ENCODE data around the gene DNAH10.
A peak's percentile ranks its signal among the peaks of the same experiment; 100 is the strongest.

The DNAH10 gene, protein sequence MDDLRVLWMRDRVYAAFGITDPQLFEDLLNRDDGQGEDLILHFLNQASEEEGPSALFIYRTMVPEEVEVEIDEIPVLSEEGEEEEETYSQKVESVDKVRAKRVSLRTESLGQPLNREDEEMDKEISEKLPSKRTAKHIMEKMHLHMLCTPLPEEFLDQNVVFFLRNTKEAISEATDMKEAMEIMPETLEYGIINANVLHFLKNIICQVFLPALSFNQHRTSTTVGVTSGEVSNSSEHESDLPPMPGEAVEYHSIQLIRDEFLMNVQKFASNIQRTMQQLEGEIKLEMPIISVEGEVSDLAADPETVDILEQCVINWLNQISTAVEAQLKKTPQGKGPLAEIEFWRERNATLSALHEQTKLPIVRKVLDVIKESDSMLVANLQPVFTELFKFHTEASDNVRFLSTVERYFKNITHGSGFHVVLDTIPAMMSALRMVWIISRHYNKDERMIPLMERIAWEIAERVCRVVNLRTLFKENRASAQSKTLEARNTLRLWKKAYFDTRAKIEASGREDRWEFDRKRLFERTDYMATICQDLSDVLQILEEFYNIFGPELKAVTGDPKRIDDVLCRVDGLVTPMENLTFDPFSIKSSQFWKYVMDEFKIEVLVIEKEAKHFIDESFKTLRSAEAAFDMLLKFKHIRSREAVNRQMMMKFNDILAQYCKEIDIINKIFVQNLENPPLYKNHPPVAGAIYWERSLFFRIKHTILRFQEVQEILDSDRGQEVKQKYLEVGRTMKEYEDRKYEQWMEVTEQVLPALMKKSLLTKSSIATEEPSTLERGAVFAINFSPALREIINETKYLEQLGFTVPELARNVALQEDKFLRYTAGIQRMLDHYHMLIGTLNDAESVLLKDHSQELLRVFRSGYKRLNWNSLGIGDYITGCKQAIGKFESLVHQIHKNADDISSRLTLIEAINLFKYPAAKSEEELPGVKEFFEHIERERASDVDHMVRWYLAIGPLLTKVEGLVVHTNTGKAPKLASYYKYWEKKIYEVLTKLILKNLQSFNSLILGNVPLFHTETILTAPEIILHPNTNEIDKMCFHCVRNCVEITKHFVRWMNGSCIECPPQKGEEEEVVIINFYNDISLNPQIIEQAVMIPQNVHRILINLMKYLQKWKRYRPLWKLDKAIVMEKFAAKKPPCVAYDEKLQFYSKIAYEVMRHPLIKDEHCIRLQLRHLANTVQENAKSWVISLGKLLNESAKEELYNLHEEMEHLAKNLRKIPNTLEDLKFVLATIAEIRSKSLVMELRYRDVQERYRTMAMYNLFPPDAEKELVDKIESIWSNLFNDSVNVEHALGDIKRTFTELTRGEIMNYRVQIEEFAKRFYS (N-terminal part only)

DNA sequence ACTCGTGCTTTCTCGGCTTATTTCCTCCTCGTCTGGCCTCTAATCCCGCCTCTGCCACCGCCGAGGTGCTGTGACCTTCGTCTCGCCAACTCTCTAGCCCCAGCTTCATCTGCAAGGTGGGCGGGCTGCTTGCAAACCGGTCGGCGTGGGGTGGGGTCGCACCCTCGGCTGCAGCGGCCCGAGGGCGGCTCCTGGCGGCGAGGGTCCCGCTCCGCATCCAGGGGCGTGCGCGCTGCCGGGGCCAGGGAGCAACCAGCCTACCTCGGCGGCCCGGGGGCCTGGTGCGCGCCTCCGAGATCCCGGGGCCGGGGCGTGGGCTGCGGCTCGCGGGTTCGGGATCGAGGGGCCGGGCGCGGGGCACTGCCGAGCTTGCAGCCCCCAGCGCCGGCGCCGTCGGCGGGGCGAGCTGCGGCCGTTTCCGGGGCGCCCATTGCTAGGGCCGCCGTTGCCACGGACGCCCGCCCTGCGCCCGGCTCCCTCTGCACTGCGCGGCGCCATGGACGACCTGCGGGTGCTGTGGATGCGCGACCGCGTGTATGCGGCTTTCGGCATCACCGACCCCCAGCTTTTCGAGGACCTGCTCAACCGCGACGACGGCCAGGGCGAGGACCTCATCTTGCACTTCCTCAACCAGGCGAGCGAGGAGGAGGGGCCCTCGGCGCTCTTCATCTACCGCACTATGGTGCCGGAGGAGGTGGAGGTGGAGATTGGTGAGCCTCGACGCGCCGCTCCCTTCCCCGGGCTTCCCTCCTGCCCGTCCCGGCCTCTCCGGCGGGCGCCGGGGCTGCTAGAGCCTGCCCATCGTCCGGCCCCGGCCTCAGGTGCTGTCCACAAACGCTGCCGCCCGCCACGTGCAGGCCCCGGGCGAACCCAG lies at the start of gene DNAH10:
Gene DNAH10 (plus strand): TSS at position 461 of the 874 bp plus-strand sequence. CDS start 36 bp downstream, at position 497.
- DNase-seq, result peak in 1 of 3 experiments; percentile 36

DNA sequence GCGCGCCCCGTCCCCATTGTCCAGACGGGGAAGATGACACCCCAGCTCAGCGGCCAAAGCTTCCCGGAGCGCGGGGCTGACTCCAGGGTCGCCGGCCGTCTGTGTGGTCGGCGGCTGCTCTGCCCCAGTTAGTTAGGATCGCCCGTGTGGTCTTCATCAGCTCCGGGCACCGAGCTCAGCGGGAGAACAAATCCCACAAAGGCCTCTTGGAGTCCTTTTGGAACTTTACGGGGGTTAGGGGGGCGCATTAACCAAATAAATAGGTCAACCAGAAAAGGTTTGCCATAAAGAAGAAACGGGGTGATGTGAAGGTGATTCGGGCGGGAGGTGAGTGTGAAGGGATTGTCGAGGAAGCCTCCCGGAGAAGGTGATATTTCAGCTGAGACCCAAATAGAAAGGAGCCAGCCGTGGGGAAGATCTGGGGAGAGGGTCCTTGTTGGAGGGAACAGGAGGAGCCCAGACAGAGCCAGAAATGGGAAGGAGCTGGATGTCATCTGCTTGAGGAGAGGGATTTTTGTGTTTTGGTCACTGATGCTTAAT lies 49.3 kb upstream of the DNAH10 start:
- peak in 1 of 3 experiments; percentile 31 for DNase-seq

DNA sequence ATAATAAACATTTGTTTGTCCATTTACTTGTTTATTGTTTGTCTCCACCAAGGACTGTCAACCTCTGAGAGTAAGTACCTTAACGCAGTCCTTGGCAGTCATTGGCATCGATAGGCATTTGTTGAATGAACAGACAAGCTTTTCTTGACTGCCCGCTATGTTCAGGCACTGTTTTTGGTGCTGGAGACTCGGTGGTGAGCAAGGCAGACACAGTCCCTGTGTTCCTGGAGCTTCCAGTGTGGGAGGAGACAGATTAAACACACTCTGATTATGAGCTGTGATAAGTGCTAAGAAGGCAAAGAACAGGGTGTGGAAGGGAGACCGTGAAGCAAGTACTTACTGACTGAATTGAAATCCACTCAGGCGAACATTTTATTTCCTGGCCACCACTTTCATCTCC lies 48.7 kb upstream of the DNAH10 start:
- peak in 1 of 3 experiments; percentile 40 for DNase-seq

DNA sequence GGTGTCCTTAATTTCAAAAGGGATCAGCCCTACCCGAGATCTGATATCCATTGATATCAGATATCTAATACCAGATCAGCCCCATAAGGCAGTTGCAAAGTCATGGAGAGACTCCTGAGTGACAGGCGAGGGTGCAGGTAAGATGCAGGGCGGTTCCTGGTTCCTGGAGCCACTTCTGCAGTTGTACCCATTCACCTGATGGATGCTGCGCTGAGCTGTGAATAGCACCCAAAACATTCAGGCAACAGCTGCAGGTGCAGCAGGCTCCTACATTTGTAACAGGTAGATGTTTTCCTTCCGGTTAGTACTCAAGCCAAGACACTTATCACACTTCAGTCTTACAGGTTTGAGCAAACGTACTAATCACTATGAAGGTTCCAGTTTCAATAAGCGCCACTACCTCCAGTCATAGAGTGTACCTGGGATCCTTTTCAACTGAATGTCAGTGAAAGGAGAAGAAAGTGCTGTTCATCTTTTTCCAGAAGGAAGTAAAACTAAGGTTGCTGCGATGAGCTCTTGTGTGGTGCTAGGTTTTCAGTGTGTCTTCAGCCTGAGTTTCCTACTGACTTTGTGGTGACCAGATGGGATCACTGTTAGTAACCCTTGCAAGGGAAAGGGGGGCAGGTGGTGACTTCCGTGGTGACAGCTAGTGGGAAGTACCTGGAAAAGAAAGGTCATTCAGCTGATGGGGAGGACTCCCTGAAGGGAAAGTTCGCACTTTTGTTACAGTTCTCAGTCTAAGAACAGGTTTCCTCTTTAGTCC lies 48.1 kb upstream of the DNAH10 start:
- no peak for DNase-seq

DNA sequence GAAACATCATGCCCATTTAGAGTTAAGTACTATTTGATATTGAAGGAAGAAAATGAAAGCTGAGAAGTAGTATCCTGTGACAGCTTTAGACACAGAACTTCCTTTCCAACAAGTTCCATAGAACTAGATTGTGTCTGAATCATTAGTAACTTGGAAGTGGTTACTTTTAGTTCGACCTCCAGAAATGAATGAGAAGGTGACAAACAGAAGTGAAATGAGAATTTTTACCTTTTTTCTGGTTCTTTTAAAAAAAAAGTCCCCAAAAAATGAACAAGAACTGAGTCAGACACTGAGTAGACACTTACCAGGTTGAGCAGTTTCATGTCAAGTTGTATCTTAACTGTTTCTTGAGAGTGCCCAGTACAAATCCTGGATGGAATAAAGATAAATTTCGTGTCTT lies 46.9 kb upstream of the DNAH10 start:
- DNase-seq, result no peak

DNA sequence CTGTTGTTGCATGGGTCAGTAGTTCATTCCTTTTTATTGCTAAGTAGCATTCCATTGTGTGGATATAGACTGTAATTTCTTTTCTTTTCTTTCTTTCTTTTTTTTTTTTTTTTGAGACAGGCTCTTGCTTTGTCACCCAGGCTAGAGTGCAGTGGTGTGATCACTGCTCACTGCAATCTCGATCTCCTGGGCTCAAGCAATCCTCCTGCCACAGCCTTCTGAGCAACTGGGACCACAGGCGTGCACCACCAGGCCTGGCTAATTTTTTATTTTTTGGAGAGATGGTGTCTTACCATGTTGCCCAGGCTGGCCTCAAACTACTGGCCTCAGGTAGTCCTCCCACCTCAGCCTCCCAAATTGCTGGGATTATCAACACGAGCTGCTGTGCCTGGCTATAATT lies 44.8 kb upstream of the DNAH10 start:
- no peak for DNase-seq

GRCh38 chr12:123720141-123720814 lies 41.8 kb upstream of the DNAH10 start:
- DNase-seq, result no peak

DNA sequence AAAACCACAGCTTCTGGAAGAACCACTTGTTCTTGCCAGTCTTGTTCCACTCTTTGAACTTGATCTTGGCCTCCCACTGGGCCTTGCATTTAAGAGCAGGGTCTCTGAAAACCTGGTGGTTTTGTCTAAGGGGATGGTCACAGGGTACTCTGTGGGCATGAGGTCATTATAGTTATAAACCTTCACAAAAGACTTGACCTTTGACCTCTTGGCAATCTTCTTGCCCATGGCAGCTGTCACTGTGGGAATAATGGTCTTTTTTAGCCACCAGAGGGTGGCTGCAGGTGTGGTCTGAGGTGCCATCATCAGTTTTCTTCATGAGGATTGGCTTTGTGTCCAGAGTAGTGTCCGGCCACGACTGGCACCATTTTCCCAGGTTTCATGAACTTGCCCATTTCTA lies 40.9 kb upstream of the DNAH10 start:
- peak in 1 of 3 experiments; percentile 8 for DNase-seq

DNA sequence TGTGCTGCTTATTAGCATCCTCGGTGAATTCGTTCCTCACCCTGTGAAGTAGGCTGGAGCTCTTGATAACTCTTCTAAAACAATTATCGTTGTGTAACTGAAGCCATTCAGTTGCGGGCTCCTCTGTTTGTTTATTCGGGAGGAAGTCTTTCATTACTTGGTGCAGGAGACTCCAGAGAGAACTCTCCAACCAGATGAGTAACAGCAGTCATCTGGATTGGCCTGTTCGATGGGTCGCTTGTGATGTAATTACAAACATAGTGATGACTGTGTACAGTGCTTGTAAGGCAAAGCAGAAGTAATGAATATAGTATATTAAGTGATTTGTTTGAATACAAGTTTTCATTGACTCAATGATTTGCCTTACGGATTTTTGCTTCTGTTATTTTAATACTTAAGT lies 39.1 kb upstream of the DNAH10 start:
- DNase-seq, result no peak

GRCh38 chr12:123723765-123724164 lies 38.3 kb upstream of the DNAH10 start:
- DNase-seq, result no peak

GRCh38 chr12:123726244-123726643 lies 35.9 kb upstream of the DNAH10 start:
- no peak for DNase-seq

GRCh38 chr12:123726962-123727361 lies 35.1 kb upstream of the DNAH10 start:
- DNase-seq, result no peak

GRCh38 chr12:123727878-123728277 lies 34.2 kb upstream of the DNAH10 start:
- DNase-seq, result no peak

- no peak for DNase-seq
Measured at GRCh38 chr12:123731596-123731995, 30.5 kb upstream of the DNAH10 start.

GRCh38 chr12:123732251-123732650 lies 29.9 kb upstream of the DNAH10 start:
- no peak for DNase-seq

DNA sequence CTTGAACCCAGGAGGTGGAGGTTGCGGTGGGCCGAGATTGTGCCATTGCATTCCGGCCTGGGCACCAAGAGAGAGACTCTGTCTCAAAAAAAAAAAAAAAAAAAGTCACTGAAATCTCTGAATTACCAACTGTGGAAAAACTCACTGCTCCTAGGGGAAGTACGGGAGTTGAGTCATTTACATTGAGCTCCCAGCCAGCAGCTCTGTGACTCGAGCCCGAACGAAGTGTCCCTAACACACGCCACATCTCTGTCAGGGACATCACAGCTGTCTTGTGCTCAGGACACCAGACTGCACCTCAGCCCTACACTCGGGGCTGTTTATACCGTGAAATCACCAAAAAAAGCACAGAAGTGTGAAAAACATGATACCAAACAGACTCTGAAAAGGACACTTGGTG lies 28.9 kb upstream of the DNAH10 start:
- DNase-seq, result no peak

GRCh38 chr12:123734268-123734667 lies 27.8 kb upstream of the DNAH10 start:
- no peak for DNase-seq

DNA sequence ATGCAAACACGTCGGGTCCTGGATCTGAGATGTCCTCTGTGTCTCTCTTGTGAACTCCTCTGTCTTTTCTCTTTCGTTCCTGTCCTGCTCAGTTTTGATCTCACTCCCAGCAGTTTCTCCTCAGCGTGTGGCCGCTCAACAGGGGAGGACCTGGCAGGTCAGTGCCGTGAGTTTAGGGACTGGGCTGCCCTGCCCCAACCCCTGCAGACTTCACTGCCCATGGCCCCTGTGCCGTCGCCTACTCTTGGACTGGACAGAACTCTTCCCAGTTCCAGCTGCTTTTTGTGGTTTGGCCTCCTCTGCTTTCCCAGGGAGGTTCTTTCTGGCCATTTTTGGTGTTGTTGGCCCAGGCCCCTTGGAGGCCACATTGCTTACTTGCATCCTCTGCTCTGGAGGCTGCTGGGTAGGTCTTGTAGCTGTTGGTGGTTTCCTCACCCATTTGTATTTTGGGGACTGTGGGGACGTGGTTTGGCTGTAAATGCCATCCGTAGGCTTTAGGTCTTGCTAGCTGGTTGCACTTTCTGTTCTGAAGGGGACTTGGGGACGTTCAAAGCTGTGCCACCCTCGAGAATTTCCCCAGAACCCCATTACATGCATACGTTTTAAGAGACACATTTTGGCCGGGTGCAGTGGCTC lies 20.0 kb upstream of the DNAH10 start:
- DNase-seq, result no peak

DNA sequence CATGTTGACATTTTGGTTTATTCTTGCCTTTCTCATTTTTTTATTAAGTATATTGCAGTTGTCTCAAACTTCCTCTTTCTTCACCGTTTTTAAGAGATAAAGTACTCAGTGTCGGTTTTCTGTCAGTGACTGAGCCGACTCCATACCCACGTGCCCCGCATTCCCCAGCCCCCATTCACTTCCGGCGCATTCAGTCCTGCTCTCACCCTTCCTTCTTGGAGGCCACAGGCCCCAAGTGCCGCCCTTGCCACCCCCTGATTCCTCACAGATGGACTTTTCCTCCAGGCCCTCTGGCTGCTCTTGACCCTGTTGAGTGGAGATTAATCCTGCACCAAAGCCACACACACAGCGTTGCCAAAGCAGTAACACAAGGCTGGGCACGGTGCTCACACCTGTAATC lies 19.1 kb upstream of the DNAH10 start:
- no peak for DNase-seq

DNA sequence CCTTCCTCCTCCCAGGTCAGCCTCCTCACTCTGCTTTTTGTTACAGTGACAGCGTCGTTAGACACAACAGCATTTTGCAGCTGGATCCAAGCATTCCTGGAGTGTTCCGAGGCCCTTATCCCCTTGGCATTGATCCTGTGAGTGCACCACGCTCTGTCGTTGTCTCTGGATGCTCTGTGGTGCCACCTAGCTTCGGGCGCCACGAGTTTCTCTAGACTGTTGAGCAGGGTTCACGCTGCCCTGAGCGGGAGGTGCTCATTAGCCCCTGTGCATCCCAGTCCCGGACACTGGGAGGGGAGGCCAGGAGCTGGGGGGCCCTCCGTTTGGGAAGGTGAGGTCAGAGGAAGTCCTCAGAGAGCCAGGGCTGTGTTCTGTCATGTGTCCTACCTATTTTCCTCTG lies 17.3 kb upstream of the DNAH10 start:
- no peak for DNase-seq

Data from NCI-H1417 (cell line).